Heart right ventricle (tissue), 16 donors: Measurements from ENCODE around the gene AGBL4. TPM values are rescaled to one million over a fixed set of nuclear protein-coding genes. Genes with fewer than 3 reads are reported as not detected.

ENCODE experiments used
- ATAC-seq, 8 donors: fragments of 200-7000 bp; cut with Tn5 transposase; one replicate each; pipeline ENCODE4 v1.9.1; 2020; ENCODE audit warnings: mild to moderate bottlenecking in 8 of 8, moderate library complexity in 8 of 8, moderate number of reproducible peaks in 1 of 8
- DNase-seq, 2 donors: peaks; one replicate each; pipeline ENCODE4 v3.0.0-alpha.2; 2020
- H3K27ac ChIP-seq, 10 donors: fragments of 200-600 bp; sonication (generic) in 2 of 10; one replicate each; pipeline versions ENCODE4 v1.5.0 to v1.8.0; 2020 to 2022; ENCODE audit warnings: mild to moderate bottlenecking in 3 of 10
- H3K27me3 ChIP-seq, 7 donors: fragments of 200-600 bp; one replicate each; pipeline ENCODE4 v1.8.0; 2021 to 2022; ENCODE audit warnings: mild to moderate bottlenecking in 2 of 7
- H3K36me3 ChIP-seq, 9 donors: fragments of 200-600 bp; sonication (generic) in 1 of 9; one replicate each; pipeline versions ENCODE4 v1.5.0 to v1.8.0; 2020 to 2022; ENCODE audit warnings: mild to moderate bottlenecking in 2 of 9
- H3K4me1 ChIP-seq, 9 donors: fragments of 200-600 bp; sonication (generic) in 1 of 9; one replicate each; pipeline versions ENCODE4 v1.5.0 to v1.8.0; 2020 to 2022; ENCODE audit warnings: mild to moderate bottlenecking in 4 of 9
- H3K4me3 ChIP-seq, 10 donors: fragments of 200-600 bp; sonication (generic) in 2 of 10; one replicate each; pipeline versions ENCODE4 v1.5.0 to v1.8.0; 2020 to 2022; ENCODE audit warnings: mild to moderate bottlenecking in 7 of 10, moderate library complexity in 2 of 10
- H3K9me3 ChIP-seq, 11 donors: fragments of 200-600 bp in 10 of 11; sonication (generic) in 2 of 11; one replicate each; pipeline versions ENCODE4 v1.5.0 to v1.8.0; 2013 to 2022; ENCODE audit warnings: mild to moderate bottlenecking in 2 of 11, control low read depth in 1 of 11, moderate library complexity in 1 of 11
- WGBS, 2 donors: extraction: QIAGEN DNeasy Blood & Tissue Kit; methylation state at CpG; one replicate each; pipeline ENCODE4 v1.1.7; 2013; ENCODE audit warnings: inconsistent platforms in 1 of 2; 5-methylcytosine and 5-hydroxymethylcytosine counted together
- intact Hi-C, 10 donors: fragments of 100-400 bp; cut with DNase I; formaldehyde crosslinking; loops; one replicate each; pipeline versions ENCODE4 v1.11.1 to v1.14.2; 2022
- polyA plus RNA-seq, 2 donors: library from polyadenylated mRNA; stranded (reverse); fragments of 200-250 nt; gene quantifications; one replicate each; pipeline ENCODE4 v1.2.3, GENCODE V29; 2013
- total RNA-seq, 10 donors: library from RNA; stranded (reverse); fragmentation: NEBNext Ultra II Directional in 3 of 10; extraction: Animal tissue kit (Norgen Biotek cat#: 25700) in 3 of 10; gene quantifications; one replicate each; pipeline versions ENCODE4 v1.2.1 to v1.2.4, GENCODE V29; 2021 to 2023
- TF ChIP-seq, protein P1 (sequence below), 9 donors: fragments of 200-600 bp; sonication (generic) in 2 of 9; IDR thresholded peaks; one replicate each; pipeline versions ENCODE4 v1.5.0 to v1.8.0; 2021 to 2022; ENCODE audit warnings: antibody characterized with exemption in 9 of 9, mild to moderate bottlenecking in 5 of 9, moderate library complexity in 1 of 9
- donor health status: Arrhythmogenic right ventricular cardiomyopathy.
- donor health status: ischemic (EF 13 %, LVEDD 7.1; RV severe dilation, severe dysfunction).
- donor health status: healthy with polysubstance abuse.
- donor health status: DM: no; HTN: yes; CAD: no.
- donor health status: DM: no; HTN: no; CAD: no.
- donor health status: ischemic (EF 25% LVEDD 6.9; RV normal size, moderate dysfunction).
- donor health status: ischemic (EF 25% LVEDD 5.7; RV mildly dilated, moderate dysfunction).
- donor health status: healthy.
- donor health status: DM: yes; HTN: yes; CAD: no.
- donor health status: Ischemic cardiomyopathy.
- donor health status: ischemic (EF 35%, LVEDD 5.7; RV mildly dilated, moderate dysfunction).
- donor health status: nonischemic (EF 11% LVEDD 7.7; RV severe dilation, severe dysfunction).
- donor health status: DM: yes; HTN: yes; CAD: no.
- donor health status: PGD.
- donor health status: ischemic (EF 29% LVEDD 5.4; RV normal size, mild dysfunction).
- donor health status: nonischemic (EF 23%, LVEDD 6.1; RV moderate dilation, normal function).

Gene AGBL4
- total and polyA plus RNA-seq, 12 donors: 0.04 to 0.93 (median 0.46) TPM; not detected in 2

DNA sequence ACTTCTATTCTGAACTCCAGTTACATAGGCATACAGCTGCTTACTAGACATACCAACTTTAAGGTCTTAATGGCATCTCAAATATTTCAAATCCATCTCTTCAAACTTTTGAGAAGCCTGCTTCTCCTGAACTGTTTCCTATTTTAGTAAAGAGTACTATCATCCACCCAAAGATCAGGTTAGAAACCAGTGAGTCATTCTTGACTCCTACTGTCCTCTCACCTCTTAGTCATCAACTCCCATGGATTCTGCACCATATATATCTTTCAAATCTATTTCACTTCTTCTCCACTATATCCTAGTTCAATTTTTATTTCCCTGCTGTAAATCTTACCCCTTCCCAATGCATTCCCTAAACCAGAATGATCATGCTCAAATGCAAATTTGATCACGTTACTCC lies 1228.9 kb downstream of the AGBL4 start:
- DNase-seq (no peak), ATAC-seq (no peak)
- Histone ChIP-seq H3K4me1 (no peaks in the 10 kb centered on the region), H3K27ac (no peak overlapping the region), H3K4me3 (no peak overlapping the region), H3K27me3 (peaks cover 0 to 15% (median 0%) of the 10 kb centered on the region in 7 donors), H3K36me3 (no peaks in the 10 kb centered on the region), H3K9me3 (no peaks in the 10 kb centered on the region)
- WGBS, 2 donors: 2 to 53% methylated on average over 1 of the region's 1 CpG
- intact Hi-C loops: no loop called here
- TF ChIP-seq, protein P1, sequence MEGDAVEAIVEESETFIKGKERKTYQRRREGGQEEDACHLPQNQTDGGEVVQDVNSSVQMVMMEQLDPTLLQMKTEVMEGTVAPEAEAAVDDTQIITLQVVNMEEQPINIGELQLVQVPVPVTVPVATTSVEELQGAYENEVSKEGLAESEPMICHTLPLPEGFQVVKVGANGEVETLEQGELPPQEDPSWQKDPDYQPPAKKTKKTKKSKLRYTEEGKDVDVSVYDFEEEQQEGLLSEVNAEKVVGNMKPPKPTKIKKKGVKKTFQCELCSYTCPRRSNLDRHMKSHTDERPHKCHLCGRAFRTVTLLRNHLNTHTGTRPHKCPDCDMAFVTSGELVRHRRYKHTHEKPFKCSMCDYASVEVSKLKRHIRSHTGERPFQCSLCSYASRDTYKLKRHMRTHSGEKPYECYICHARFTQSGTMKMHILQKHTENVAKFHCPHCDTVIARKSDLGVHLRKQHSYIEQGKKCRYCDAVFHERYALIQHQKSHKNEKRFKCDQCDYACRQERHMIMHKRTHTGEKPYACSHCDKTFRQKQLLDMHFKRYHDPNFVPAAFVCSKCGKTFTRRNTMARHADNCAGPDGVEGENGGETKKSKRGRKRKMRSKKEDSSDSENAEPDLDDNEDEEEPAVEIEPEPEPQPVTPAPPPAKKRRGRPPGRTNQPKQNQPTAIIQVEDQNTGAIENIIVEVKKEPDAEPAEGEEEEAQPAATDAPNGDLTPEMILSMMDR (IDR thresholded peaks at IDR 0.05): no peak

DNA sequence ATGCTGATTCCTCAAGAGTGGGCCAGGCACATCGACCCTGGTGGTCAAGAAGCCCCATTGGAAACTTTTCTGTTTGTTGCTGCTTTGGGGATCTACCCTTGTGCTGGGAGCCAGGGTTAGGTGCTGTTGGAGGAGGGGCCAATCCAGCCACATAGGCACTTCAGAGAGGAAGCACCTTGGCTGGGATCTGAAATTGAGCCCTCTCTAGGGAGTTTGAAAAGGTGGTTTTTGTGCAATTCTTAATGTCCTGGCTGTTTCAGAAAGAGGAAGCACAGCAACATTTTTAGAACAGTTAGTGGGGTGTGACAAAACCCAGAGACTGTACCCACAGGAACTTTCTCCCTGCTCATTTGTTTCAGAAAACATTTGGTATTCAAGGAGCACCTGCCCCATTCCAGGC lies 1229.9 kb downstream of the AGBL4 start:
- Histone ChIP-seq H3K36me3 (no peaks in the 10 kb centered on the region), H3K27ac (no peak overlapping the region), H3K4me3 (no peak overlapping the region), H3K4me1 (no peaks in the 10 kb centered on the region), H3K9me3 (no peaks in the 10 kb centered on the region), H3K27me3 (peaks cover 0 to 15% (median 0%) of the 10 kb centered on the region in 7 donors)
- 46 to 52% methylated on average over 1 of the region's 1 CpG for WGBS, 2 donors
- DNase-seq (no peak), ATAC-seq (no peak)
- TF ChIP-seq, protein P1 (IDR thresholded peaks at IDR 0.05): no peak
- intact Hi-C loops: no loop called here

DNA sequence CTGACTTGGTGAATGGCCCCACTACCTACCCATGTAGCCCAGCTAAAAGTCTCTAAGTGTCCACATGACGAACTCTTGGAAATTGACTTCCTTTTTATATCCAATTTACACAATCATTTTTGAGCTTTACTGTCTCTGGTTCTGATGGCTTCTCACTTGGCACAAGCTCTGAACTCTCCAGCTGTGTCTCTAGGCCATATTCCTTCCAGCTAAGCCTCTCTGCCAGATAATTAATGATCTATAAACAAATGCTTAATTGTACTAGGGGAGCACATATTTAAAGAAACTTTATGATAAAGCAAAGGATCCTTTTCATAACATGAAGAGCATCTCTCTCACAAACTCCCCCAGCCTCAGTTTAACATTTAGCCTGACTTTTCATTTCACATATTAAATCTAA lies 1230.8 kb downstream of the AGBL4 start:
- no peak overlapping the region for H3K4me3 ChIP-seq
- H3K9me3 ChIP-seq: no peaks in the 10 kb centered on the region
- H3K27me3 ChIP-seq: peaks cover 0 to 15% (median 3%) of the 10 kb centered on the region in 7 donors
- TF ChIP-seq, protein P1 (IDR thresholded peaks at IDR 0.05): no peak
- H3K36me3 ChIP-seq: no peaks in the 10 kb centered on the region
- H3K27ac ChIP-seq: no peak overlapping the region
- WGBS, 2 donors: 61 to 65% methylated on average over 1 of the region's 1 CpG
- DNase-seq (no peak), ATAC-seq (no peak)
- intact Hi-C loops: no loop called here
- no peaks in the 10 kb centered on the region for H3K4me1 ChIP-seq

DNA sequence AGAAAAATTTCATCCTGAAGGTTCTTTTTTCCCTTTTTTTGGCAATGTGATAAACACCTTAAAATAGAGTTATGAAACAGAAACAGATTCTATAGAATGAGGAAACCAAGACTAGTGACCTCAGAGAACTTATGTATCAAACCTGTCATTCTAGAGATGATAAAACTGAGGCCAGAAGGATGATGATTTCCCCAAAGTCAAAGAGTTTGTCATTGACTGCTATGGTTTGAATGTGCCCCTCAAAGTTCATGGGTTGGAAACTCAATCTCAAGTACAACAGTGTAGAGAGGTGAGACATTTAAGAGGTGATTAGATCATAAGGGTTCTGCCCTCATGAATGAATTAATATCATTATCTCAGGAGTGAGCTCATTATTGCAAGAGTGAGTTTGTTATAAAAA lies 1233.4 kb downstream of the AGBL4 start:
- H3K9me3 ChIP-seq: no peaks in the 10 kb centered on the region
- no peak overlapping the region for H3K27ac ChIP-seq
- peaks cover 0 to 27% (median 5%) of the 10 kb centered on the region in 7 donors for H3K27me3 ChIP-seq
- no peak for ATAC-seq
- intact Hi-C loops: no loop called here
- DNase-seq: no peak
- no peaks in the 10 kb centered on the region for H3K4me1 ChIP-seq
- no peaks in the 10 kb centered on the region for H3K36me3 ChIP-seq
- TF ChIP-seq, protein P1 (IDR thresholded peaks at IDR 0.05): no peak
- no peak overlapping the region for H3K4me3 ChIP-seq
